GM19372 (cell line): Measurements from ENCODE around the gene ANKRD63.
A peak's percentile ranks its signal among the peaks of the same experiment; 100 is the strongest.

Source experiments
- ATAC-seq: cut with Tn5 transposase; IDR thresholded peaks from one replicate; pipeline ENCODE4 v1.9.1; 2021; ENCODE audit warnings: mild to moderate bottlenecking, low read depth, moderate library complexity; ENCODE audit not compliant: unreplicated experiment

Gene ANKRD63

GRCh38 chr15:40314723-40315276, 31.9 kb upstream of the ANKRD63 start:
- no peak for ATAC-seq

GRCh38 chr15:40313531-40314398, 30.9 kb upstream of the ANKRD63 start:
- no peak for ATAC-seq

- ATAC-seq, result no peak
Measured at GRCh38 chr15:40312370-40313158, 29.7 kb upstream of the ANKRD63 start.

GRCh38 chr15:40310993-40311392, 28.1 kb upstream of the ANKRD63 start:
- ATAC-seq, result no peak

GRCh38 chr15:40310001-40310959, 27.4 kb upstream of the ANKRD63 start:
- ATAC-seq, result no peak

- ATAC-seq, result no peak
Measured at GRCh38 chr15:40309344-40309862, 26.5 kb upstream of the ANKRD63 start.

- ATAC-seq, result peak; percentile 58
Measured at GRCh38 chr15:40307421-40308211, 24.8 kb upstream of the ANKRD63 start, which contains the start of gene PLCB2. TSS of gene PLCB2 (minus strand) at chr15:40307935. CDS start at chr15:40307672, 263 bp downstream.

GRCh38 chr15:40306908-40307307, 24.0 kb upstream of the ANKRD63 start:
- ATAC-seq, result no peak

- no peak for ATAC-seq
Measured at GRCh38 chr15:40306371-40306770, 23.5 kb upstream of the ANKRD63 start.

GRCh38 chr15:40305281-40305680, 22.4 kb upstream of the ANKRD63 start:
- no peak for ATAC-seq

- ATAC-seq, result no peak
Measured at GRCh38 chr15:40303576-40303975, 20.7 kb upstream of the ANKRD63 start.

- ATAC-seq, result no peak
Measured at GRCh38 chr15:40302981-40303380, 20.1 kb upstream of the ANKRD63 start.

- ATAC-seq, result no peak
Measured at GRCh38 chr15:40302288-40302886, 19.5 kb upstream of the ANKRD63 start.

- no peak for ATAC-seq
Measured at GRCh38 chr15:40301467-40302179, 18.8 kb upstream of the ANKRD63 start.

- no peak for ATAC-seq
Measured at GRCh38 chr15:40300771-40301170, 17.9 kb upstream of the ANKRD63 start.

GRCh38 chr15:40300367-40300766, 17.5 kb upstream of the ANKRD63 start:
- no peak for ATAC-seq

GRCh38 chr15:40298216-40298935, 15.5 kb upstream of the ANKRD63 start:
- ATAC-seq, result no peak
